KG1 (cell line): Measurements from ENCODE around the gene CDHR2.

Experiments used
- DNase-seq: peaks from one replicate; lab custom pipeline; 2025; lab: John Stamatoyannopoulos, UW

CDHR2 gene

DNA sequence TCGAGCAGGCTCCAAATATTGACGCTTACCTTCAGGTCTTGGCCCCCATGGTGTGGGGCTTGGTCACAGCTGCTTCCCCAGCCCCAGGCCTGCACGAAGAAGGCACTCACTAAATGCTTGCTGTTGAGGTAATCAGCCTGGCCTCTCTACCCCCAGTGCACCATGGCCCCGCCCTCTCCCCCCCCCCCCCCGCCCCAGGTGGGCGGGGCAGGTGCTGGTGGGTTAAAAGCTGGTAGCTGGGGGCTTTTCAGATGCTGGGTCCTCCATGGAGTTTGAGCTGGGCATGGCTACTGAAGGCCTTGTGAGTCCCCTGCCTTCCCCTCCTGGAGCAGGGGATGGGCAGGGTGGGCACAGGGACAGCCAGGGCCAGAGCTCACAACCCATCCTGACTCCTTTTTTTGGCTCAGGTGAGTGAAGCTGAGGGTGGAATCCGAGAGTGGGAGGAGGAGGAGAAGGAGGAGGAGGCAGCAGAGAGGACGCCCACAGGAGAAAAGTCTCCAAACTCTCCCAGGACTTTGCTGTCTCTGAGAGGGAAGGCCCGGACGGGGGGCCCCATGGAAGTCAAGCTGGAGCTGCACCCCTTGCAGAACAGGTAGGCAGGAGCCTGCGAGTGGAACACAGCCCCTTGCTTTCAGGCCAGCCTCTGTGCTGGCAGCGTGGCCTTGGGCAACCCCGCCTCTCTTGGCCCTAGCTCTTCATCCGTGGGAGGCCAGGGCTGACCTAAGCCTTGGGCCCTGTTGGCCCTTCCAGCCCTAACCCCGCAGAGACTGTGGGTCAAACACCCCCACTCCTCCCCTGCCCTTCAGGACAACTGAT, 93.7 kb downstream of the CDHR2 start:
- DNase-seq, result no peak

DNA sequence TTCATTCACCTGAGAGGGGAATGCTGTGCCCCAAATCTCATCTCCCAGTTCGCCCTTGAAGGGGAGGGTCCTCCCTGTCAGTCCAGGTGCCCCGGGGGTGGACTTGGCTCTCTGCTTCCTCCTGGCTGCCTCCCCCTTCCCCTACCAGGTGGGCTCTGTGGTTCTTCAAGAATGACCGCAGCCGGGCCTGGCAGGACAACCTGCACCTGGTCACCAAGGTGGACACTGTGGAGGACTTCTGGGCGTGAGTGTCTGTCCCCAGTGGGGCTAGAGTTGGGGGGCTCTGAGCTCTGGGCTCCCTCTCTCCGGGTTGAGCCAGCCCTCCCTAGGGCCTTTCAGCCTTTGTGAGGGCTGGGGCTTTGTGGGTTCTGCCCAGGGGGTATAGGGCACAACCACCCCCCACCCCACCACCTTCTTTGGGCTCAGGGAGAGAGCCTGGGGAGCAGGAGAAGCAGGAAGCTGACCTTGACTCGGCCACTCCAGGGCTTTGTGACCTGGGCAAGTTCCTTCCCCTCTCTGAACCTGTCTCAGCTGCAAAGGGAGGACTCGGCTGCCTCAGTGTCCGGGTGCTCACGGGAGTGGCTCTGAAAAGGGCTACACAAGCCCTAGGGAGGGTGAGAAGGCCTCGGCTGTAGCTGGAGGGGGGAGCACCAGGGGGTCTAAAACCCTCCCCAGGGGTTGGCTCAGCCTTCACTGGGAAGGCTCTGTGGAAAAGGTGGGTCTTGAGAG, 94.5 kb downstream of the CDHR2 start:
- no peak for DNase-seq

DNA sequence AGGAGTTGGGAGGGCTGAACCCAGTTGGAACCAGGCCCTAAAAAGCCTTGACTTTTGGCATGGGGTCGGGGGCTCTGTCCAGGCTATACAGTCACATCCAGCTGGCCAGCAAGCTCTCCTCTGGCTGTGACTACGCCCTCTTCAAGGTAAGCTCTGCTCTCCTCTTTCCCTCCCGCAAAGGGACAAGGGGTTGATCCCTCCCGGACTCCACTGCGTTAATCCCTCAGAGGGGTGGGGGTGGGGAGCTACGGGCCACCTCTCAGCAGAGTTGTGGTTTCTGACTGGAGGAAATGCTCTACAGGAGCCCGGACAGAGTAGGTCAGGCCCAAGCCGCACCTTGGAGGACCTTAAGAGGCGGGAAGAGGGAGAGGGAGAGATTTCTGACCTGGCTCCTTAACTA, 95.2 kb downstream of the CDHR2 start:
- DNase-seq, result no peak

DNA sequence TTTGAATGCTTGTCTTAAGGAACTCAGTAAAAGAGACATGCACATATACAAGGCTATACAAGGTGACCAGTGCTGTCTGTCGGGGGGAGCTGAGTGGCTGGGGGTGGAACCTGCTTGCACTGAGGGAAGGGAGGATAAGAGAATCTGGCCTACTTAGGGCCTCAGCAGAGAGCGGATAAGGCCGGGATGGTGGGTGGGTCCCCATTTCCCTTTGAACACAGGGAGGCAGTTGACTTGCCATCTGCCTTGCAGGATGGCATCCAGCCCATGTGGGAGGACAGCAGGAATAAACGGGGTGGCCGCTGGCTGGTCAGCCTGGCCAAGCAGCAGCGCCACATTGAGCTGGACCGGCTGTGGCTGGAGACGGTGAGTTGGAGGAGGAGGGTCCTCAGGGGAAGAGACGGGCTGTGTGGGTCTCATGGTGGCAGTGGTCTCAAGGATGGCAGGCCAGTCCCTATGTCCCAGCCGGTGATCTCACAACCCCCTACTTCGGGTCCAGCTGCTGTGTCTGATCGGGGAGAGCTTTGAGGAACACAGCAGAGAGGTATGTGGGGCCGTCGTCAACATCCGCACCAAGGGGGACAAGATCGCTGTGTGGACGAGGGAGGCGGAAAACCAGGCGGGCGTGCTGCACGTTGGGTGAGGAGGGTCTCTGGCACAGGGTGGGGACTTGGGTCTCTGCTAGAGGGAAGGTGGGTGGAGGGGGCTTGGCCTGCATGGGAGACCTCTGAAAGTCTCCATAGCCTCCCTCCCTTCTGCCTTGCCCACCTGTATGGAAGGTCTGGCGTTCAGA, 95.9 kb downstream of the CDHR2 start:
- no peak for DNase-seq
